Parietal lobe (tissue), 2 donors: ENCODE data around the gene SCRN1. TPM values are rescaled to one million over a fixed set of nuclear protein-coding genes. Genes with fewer than 3 reads are reported as not detected.

Experiments used
- small RNA-seq: library from RNA; depleted of rRNA; stranded (forward); fragments of <200 nt; gene quantifications from one replicate; pipeline ENCODE3, GENCODE V24; 2014; ENCODE audit warnings: low replicate concordance
- total RNA-seq: library from RNA; depleted of rRNA; stranded (reverse); fragments of >200 nt; gene quantifications from one replicate; pipeline ENCODE4 v1.2.3, GENCODE V29; 2014

Gene SCRN1, protein sequence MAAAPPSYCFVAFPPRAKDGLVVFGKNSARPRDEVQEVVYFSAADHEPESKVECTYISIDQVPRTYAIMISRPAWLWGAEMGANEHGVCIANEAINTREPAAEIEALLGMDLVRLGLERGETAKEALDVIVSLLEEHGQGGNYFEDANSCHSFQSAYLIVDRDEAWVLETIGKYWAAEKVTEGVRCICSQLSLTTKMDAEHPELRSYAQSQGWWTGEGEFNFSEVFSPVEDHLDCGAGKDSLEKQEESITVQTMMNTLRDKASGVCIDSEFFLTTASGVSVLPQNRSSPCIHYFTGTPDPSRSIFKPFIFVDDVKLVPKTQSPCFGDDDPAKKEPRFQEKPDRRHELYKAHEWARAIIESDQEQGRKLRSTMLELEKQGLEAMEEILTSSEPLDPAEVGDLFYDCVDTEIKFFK
- 112 TPM for total RNA-seq

GRCh38 chr7:29989257-29989995 lies at the start of gene SCRN1:
SCRN1 (minus strand) TSS chr7:29989801; CDS start chr7:29969067, 20,734 bp downstream.

DNA sequence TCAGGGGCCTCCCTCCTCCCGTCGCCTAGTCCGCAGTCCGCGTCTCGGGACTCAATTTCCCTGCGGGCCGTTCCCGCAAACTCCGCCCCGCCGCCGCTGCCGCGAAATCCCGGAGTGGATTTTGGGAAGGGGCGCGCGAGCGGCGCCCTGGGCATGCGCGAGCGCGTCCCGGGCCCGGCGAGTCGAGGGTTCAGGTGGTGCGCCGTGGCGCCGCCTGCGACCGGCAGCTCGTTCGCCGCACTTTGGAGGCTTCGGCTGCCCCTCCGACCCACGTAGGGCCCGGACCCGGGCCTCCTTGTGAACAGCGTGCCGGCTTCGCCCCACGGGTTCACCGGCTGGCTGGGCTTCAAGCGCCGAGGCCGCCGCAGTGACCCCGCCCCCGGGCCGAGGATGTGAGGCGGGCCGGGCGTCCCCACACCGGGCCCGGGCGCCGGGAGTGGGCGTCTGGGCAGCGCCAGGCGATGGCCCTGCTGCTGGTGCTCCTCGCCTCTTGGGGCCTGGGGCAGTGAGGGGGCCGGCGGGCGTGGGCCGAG lies 38.7 kb upstream of the SCRN1 start, which contains the start of gene PLEKHA8:
Gene PLEKHA8 (plus strand): TSS at position 197 of the 533 bp plus-strand sequence. CDS start 351 bp downstream, outside the sequence.

GRCh38 chr7:30026229-30027064 lies 36.8 kb upstream of the SCRN1 start, which contains the start of gene FKBP14:
FKBP14 (minus strand) TSS chr7:30026702; CDS start chr7:30026508, 194 bp downstream.

Small RNA genes lying within 50 kb of the gene (small RNA-seq; reads per million reads assigned to genes)
- gene RF01210, result not detected

Other genes with a start within 250 kb of the SCRN1 start
- 10.6 TPM for gene WIPF3, start 183.3 kb downstream of the SCRN1 start, total RNA-seq
- gene FKBP14, start 36.9 kb upstream of the SCRN1 start, total RNA-seq, result 5.9 TPM
- 49.8 TPM for gene PLEKHA8, start 38.6 kb upstream of the SCRN1 start, total RNA-seq
- gene MTURN, start 145.2 kb upstream of the SCRN1 start, total RNA-seq, result 287 TPM